DMS53 (cell line): ENCODE data around the gene DPM1.
"Not testable (repeated sequence)": the region's sequence is repeated elsewhere in the genome, so short reads cannot be mapped to it uniquely, and the experiment has no call there.

ENCODE experiments used
- DNase-seq: peaks from one replicate; lab custom pipeline; 2025; lab: John Stamatoyannopoulos, UW

Gene DPM1

GRCh38 chr20:50980071-50980681 is 21.8 kb upstream of the DPM1 start:
- DNase-seq: peak; percentile 14

- not testable (repeated sequence) for DNase-seq
Measured at GRCh38 chr20:50978533-50978932, 20.2 kb upstream of the DPM1 start.

- DNase-seq: no peak
Measured at GRCh38 chr20:50977066-50978021, 19.0 kb upstream of the DPM1 start.

GRCh38 chr20:50975701-50976330 is 17.5 kb upstream of the DPM1 start:
- no peak for DNase-seq

GRCh38 chr20:50969912-50970311 is 11.6 kb upstream of the DPM1 start:
- no peak for DNase-seq

GRCh38 chr20:50969435-50969834 is 11.1 kb upstream of the DPM1 start:
- no peak for DNase-seq

- DNase-seq: no peak
Measured at GRCh38 chr20:50968289-50968688, 10.0 kb upstream of the DPM1 start.

GRCh38 chr20:50967586-50967985 is 9.3 kb upstream of the DPM1 start:
- no peak for DNase-seq

- DNase-seq: no peak
Measured at GRCh38 chr20:50959543-50960126, 1.3 kb upstream of the DPM1 start.

GRCh38 chr20:50958615-50959542 is 547 bp upstream of the DPM1 start, which contains the start of gene MOCS3:
TSS of gene MOCS3 (plus strand) at chr20:50958818. CDS start at chr20:50958843, 25 bp downstream.
- DNase-seq: peak; percentile 98

- DNase-seq: no peak
Measured at GRCh38 chr20:50957276-50957675, 1.1 kb downstream of the DPM1 start.

- DNase-seq: no peak
Measured at GRCh38 chr20:50953821-50954220, 4.5 kb downstream of the DPM1 start.

GRCh38 chr20:50953196-50953595 is 5.1 kb downstream of the DPM1 start:
- DNase-seq: no peak

- DNase-seq: no peak
Measured at GRCh38 chr20:50948132-50948785, 10.1 kb downstream of the DPM1 start.

- DNase-seq: no peak
Measured at GRCh38 chr20:50943069-50943468, 15.3 kb downstream of the DPM1 start.

GRCh38 chr20:50933589-50933988 is 24.7 kb downstream of the DPM1 start:
- DNase-seq: no peak

GRCh38 chr20:50932691-50933280 is 25.5 kb downstream of the DPM1 start:
- DNase-seq: no peak

GRCh38 chr20:50932016-50932485 is 26.3 kb downstream of the DPM1 start:
- DNase-seq: peak; percentile 57

- DNase-seq: peak; percentile 98
Measured at GRCh38 chr20:50931306-50932015, 26.9 kb downstream of the DPM1 start, which contains the start of gene ADNP. TSS of gene ADNP (minus strand) at chr20:50931437. CDS start at chr20:50903996, 27,441 bp downstream.
